WTC11 (cell line): ENCODE measurements around the gene DGKZ. TPM values are rescaled to one million over a fixed set of nuclear protein-coding genes. Genes with fewer than 3 reads are reported as not detected.

ENCODE experiments used
- ATAC-seq: fragments of 200-7000 bp; cut with Tn5 transposase; 2 replicates; pipeline ENCODE4 v1.10.0; 2021; ENCODE audit warnings: mild to moderate bottlenecking, moderate library complexity
- CTCF ChIA-PET: fragments of 300-600 bp; sonication (Branson Sonifier 250); formaldehyde crosslinking; loops from one replicate; lab custom pipeline; 2021; ENCODE audit warnings: antibody characterized with exemption; lab: Charles Lee
- POLR2A ChIA-PET: fragments of 350-600 bp; sonication (Branson Sonifier 250); formaldehyde crosslinking; loops from one replicate; lab custom pipeline; 2021; ENCODE audit warnings: antibody characterized with exemption; lab: Charles Lee
- DNase-seq: peaks from one replicate; pipeline ENCODE4 v3.0.0; 2021; ENCODE audit warnings: low spot score
- H3K27ac Mint-ChIP-seq: 2 replicates; pipeline ENCODE4 v1.8.0; 2021; ENCODE audit warnings: mixed read lengths
- H3K27me3 Mint-ChIP-seq: 2 replicates; pipeline ENCODE4 v1.8.0; 2021; ENCODE audit warnings: low read depth, mild to moderate bottlenecking, moderate library complexity, mixed read lengths
- H3K36me3 Mint-ChIP-seq: 2 replicates; pipeline ENCODE4 v1.8.0; 2021; ENCODE audit warnings: mixed read lengths
- H3K4me1 Mint-ChIP-seq: 2 replicates; pipeline ENCODE4 v1.8.0; 2022; ENCODE audit warnings: mixed read lengths
- H3K4me3 Mint-ChIP-seq: 2 replicates; pipeline ENCODE4 v1.8.0; 2021; ENCODE audit warnings: mild to moderate bottlenecking, moderate library complexity, mixed read lengths
- H3K9me3 Mint-ChIP-seq: 2 replicates; pipeline ENCODE4 v1.8.0; 2021; ENCODE audit warnings: mixed read lengths
- ATF1 ChIP-seq: sonication (generic); formaldehyde crosslinking; IDR thresholded peaks from 2 replicates; pipeline ENCODE4 v1.8.1; 2023; ENCODE audit warnings: mild to moderate bottlenecking, moderate library complexity, missing genetic modification reagents
- ESRRA ChIP-seq: sonication (generic); formaldehyde crosslinking; IDR thresholded peaks from 2 replicates; pipeline ENCODE4 v1.8.1; 2022; ENCODE audit warnings: mild to moderate bottlenecking, missing genetic modification reagents, borderline replicate concordance
- MYBL2 ChIP-seq: sonication (generic); formaldehyde crosslinking; IDR thresholded peaks from 2 replicates; pipeline ENCODE4 v1.8.1; 2023; ENCODE audit warnings: mild to moderate bottlenecking, moderate library complexity, missing genetic modification reagents
- NFYB ChIP-seq: sonication (generic); formaldehyde crosslinking; conservative IDR thresholded peaks from 2 replicates; pipeline ENCODE4 v1.8.0; 2022; ENCODE audit warnings: low read depth, missing genetic modification reagents
- NR1H2 ChIP-seq: sonication (generic); formaldehyde crosslinking; IDR thresholded peaks from 2 replicates; pipeline ENCODE4 v1.9.0; 2021; ENCODE audit warnings: mild to moderate bottlenecking, moderate library complexity, missing genetic modification reagents
- SP1 ChIP-seq: sonication (generic); formaldehyde crosslinking; conservative IDR thresholded peaks from 2 replicates; pipeline ENCODE4 v1.8.1; 2022; ENCODE audit warnings: missing genetic modification reagents
- TP53 ChIP-seq: sonication (generic); formaldehyde crosslinking; IDR thresholded peaks from 2 replicates; pipeline ENCODE4 v1.8.1; 2023; ENCODE audit warnings: mild to moderate bottlenecking, missing genetic modification reagents
- ZNF138 ChIP-seq: sonication (generic); formaldehyde crosslinking; conservative IDR thresholded peaks from 2 replicates; pipeline ENCODE4 v1.8.1; 2022; ENCODE audit warnings: mild to moderate bottlenecking, moderate library complexity, missing genetic modification reagents
- ZNF232 ChIP-seq: sonication (generic); formaldehyde crosslinking; IDR thresholded peaks from 2 replicates; pipeline ENCODE4 v1.8.0; 2022; ENCODE audit warnings: mild to moderate bottlenecking, missing genetic modification reagents
- ZNF416 ChIP-seq: fragments of 250-450 bp; sonication (Bioruptor Pico); IDR thresholded peaks from 2 replicates; pipeline ENCODE4 v1.9.0; 2021; ENCODE audit warnings: mild to moderate bottlenecking, inconsistent platforms
- total RNA-seq: library from RNA; stranded (reverse); gene quantifications from 3 replicates; pipeline ENCODE4 v1.2.3, GENCODE V29; 2021
- TF ChIP-seq, protein P1 (sequence below): sonication (generic); formaldehyde crosslinking; IDR thresholded peaks from 2 replicates; pipeline ENCODE4 v1.8.0; 2022; ENCODE audit warnings: mild to moderate bottlenecking, missing genetic modification reagents
- TF ChIP-seq, protein P2 (sequence below): sonication (generic); formaldehyde crosslinking; IDR thresholded peaks from 2 replicates; pipeline ENCODE4 v1.8.1; 2022; ENCODE audit warnings: mild to moderate bottlenecking, moderate library complexity, missing genetic modification reagents
- TF ChIP-seq, protein P3 (sequence below): sonication (generic); formaldehyde crosslinking; IDR thresholded peaks from 2 replicates; pipeline ENCODE4 v1.8.0; 2022; ENCODE audit warnings: mild to moderate bottlenecking, missing genetic modification reagents
- TF ChIP-seq, protein P4 (sequence below): sonication (generic); formaldehyde crosslinking; IDR thresholded peaks from 2 replicates; pipeline ENCODE4 v1.8.0; 2023; ENCODE audit warnings: missing genetic modification reagents
- TF ChIP-seq, protein P5 (sequence below): sonication (generic); formaldehyde crosslinking; IDR thresholded peaks from 2 replicates; pipeline ENCODE4 v1.8.1; 2023; ENCODE audit warnings: mild to moderate bottlenecking, missing genetic modification reagents, moderate library complexity
- TF ChIP-seq, protein P6 (sequence below): fragments of 250-450 bp; sonication (Bioruptor Pico); IDR thresholded peaks from 2 replicates; pipeline ENCODE4 v1.9.0; 2021; ENCODE audit warnings: moderate library complexity, mild to moderate bottlenecking, inconsistent platforms, borderline replicate concordance
- TF ChIP-seq, protein P7 (sequence below): fragments of 250-450 bp; sonication (Bioruptor Pico); IDR thresholded peaks from 2 replicates; pipeline ENCODE4 v1.9.0; 2021; ENCODE audit warnings: mild to moderate bottlenecking

The DGKZ gene
- total RNA-seq, 1 experiment from 2014 or later, result 139 TPM

DNA sequence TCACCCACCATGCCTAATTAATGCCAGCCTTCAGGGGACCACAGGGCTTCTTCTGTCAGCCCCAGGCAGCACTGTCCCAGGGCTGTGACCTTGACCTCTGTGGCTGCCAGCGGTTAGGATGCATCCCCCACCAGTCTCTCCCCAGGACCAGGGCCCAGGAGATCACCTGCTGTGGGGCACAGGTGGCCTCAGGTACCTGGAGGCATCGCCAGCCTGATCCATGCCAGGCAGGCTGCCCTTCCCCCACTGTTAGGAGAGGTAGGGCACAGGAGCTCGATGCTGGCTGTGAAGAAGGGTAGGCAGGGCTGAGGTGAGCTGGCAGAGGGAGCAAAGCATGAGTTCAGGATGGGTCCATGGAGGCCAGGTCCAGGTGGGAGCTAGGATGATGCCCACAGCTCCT lies 17.5 kb downstream of the DGKZ start:
- Mint-ChIP-seq H3K27ac (no peak overlapping the region; the same call in 1 of the 2 replicates), H3K4me1 (peaks cover 38% of the 10 kb centered on the region), H3K9me3 (no peaks in the 10 kb centered on the region), H3K27me3 (no peaks in the 10 kb centered on the region), H3K36me3 (peaks cover 11% of the 10 kb centered on the region), H3K4me3 (no peak overlapping the region)
- DNase-seq, result no peak
- ChIA-PET CTCF (interaction anchor here (0.5 to 11.8 kb wide), 10 partner anchors 12 to 352 kb away, joined by 3 to 231 read pairs (median 8); no protein-coding TSS in a partner anchor), POLR2A (interaction anchor here (1.4 kb wide), 1 partner anchor 13 kb away, joined by 6 read pairs; no protein-coding TSS in a partner anchor)
- TF ChIP-seq, protein P1, sequence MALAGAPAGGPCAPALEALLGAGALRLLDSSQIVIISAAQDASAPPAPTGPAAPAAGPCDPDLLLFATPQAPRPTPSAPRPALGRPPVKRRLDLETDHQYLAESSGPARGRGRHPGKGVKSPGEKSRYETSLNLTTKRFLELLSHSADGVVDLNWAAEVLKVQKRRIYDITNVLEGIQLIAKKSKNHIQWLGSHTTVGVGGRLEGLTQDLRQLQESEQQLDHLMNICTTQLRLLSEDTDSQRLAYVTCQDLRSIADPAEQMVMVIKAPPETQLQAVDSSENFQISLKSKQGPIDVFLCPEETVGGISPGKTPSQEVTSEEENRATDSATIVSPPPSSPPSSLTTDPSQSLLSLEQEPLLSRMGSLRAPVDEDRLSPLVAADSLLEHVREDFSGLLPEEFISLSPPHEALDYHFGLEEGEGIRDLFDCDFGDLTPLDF, result no peak
- TF ChIP-seq ESRRA (CRISPR knock-in tag) (no peak), NR1H2 (CRISPR knock-in tag) (no peak), NFYB (CRISPR knock-in tag) (no peak), ZNF232 (CRISPR knock-in tag) (no peak), MYBL2 (no peak), ZNF138 (CRISPR knock-in tag) (no peak)
- TF ChIP-seq, protein P2, sequence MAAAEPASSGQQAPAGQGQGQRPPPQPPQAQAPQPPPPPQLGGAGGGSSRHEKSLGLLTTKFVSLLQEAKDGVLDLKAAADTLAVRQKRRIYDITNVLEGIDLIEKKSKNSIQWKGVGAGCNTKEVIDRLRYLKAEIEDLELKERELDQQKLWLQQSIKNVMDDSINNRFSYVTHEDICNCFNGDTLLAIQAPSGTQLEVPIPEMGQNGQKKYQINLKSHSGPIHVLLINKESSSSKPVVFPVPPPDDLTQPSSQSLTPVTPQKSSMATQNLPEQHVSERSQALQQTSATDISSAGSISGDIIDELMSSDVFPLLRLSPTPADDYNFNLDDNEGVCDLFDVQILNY (CRISPR knock-in tag), result no peak
- TF ChIP-seq, protein P3, sequence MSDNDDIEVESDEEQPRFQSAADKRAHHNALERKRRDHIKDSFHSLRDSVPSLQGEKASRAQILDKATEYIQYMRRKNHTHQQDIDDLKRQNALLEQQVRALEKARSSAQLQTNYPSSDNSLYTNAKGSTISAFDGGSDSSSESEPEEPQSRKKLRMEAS, result no peak
- TF ChIP-seq, protein P4, sequence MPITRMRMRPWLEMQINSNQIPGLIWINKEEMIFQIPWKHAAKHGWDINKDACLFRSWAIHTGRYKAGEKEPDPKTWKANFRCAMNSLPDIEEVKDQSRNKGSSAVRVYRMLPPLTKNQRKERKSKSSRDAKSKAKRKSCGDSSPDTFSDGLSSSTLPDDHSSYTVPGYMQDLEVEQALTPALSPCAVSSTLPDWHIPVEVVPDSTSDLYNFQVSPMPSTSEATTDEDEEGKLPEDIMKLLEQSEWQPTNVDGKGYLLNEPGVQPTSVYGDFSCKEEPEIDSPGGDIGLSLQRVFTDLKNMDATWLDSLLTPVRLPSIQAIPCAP, result no peak
- TF ChIP-seq, protein P5, sequence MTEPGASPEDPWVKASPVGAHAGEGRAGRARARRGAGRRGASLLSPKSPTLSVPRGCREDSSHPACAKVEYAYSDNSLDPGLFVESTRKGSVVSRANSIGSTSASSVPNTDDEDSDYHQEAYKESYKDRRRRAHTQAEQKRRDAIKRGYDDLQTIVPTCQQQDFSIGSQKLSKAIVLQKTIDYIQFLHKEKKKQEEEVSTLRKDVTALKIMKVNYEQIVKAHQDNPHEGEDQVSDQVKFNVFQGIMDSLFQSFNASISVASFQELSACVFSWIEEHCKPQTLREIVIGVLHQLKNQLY (CRISPR knock-in tag), result no peak
- TF ChIP-seq, protein P6, sequence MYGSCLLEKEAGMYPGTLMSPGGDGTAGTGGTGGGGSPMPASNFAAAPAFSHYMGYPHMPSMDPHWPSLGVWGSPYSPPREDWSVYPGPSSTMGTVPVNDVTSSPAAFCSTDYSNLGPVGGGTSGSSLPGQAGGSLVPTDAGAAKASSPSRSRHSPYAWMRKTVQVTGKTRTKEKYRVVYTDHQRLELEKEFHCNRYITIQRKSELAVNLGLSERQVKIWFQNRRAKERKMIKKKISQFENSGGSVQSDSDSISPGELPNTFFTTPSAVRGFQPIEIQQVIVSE (CRISPR knock-in tag), result no peak
- TF ChIP-seq, protein P7, sequence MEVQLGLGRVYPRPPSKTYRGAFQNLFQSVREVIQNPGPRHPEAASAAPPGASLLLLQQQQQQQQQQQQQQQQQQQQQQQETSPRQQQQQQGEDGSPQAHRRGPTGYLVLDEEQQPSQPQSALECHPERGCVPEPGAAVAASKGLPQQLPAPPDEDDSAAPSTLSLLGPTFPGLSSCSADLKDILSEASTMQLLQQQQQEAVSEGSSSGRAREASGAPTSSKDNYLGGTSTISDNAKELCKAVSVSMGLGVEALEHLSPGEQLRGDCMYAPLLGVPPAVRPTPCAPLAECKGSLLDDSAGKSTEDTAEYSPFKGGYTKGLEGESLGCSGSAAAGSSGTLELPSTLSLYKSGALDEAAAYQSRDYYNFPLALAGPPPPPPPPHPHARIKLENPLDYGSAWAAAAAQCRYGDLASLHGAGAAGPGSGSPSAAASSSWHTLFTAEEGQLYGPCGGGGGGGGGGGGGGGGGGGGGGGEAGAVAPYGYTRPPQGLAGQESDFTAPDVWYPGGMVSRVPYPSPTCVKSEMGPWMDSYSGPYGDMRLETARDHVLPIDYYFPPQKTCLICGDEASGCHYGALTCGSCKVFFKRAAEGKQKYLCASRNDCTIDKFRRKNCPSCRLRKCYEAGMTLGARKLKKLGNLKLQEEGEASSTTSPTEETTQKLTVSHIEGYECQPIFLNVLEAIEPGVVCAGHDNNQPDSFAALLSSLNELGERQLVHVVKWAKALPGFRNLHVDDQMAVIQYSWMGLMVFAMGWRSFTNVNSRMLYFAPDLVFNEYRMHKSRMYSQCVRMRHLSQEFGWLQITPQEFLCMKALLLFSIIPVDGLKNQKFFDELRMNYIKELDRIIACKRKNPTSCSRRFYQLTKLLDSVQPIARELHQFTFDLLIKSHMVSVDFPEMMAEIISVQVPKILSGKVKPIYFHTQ, result no peak
- ATAC-seq, result no peak

DNA sequence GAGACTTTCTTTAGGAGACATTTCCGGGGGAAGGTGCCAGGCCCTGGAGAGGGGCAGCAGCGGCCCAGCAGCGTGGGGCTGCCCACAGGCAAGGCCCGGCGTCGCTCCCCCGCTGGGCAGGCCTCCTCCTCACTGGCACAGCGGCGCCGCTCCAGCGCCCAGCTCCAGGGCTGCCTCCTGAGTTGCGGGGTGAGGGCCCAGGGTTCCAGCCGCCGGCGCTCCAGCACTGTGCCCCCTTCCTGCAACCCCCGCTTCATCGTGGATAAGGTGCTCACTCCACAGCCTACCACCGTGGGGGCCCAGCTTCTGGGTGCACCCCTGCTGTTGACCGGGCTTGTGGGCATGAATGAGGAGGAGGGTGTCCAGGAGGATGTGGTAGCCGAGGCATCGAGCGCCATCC lies 19.0 kb downstream of the DGKZ start:
- ChIA-PET CTCF (interaction anchor here (0.9 to 11.8 kb wide), 15 partner anchors 13 to 530 kb away, joined by 3 to 231 read pairs (median 6); no protein-coding TSS in a partner anchor), POLR2A (interaction anchor here (1.3 to 1.4 kb wide), 2 partner anchors 13 to 14 kb away, joined by 5 to 6 read pairs; no protein-coding TSS in a partner anchor)
- Mint-ChIP-seq H3K27ac (no peak overlapping the region), H3K27me3 (no peaks in the 10 kb centered on the region), H3K4me1 (peaks cover 32% of the 10 kb centered on the region), H3K36me3 (peaks cover 15% of the 10 kb centered on the region), H3K4me3 (no peak overlapping the region), H3K9me3 (no peaks in the 10 kb centered on the region)
- no peak for ATAC-seq
- DNase-seq, result no peak
- no peak for TF ChIP-seq ZNF416 (CRISPR knock-in tag)
- TF ChIP-seq TP53, result 0 out of 2 replicates have a peak, but pooled peaks have one; percentile 8
- no peak for TF ChIP-seq SP1 (CRISPR knock-in tag)
- TF ChIP-seq ATF1 (CRISPR knock-in tag), result no peak
- TF ChIP-seq ZNF138 (CRISPR knock-in tag), result no peak
